GM19193 (cell line): ENCODE results near the gene NOC4L.

Experiments
- POLR2A ChIP-seq: IDR thresholded peaks from 4 replicates; pipeline ENCODE4 v1.6.1; 2011; ENCODE audit not compliant: insufficient read depth, insufficient read length; ENCODE audit errors: extremely low read depth

NOC4L gene

GRCh38 chr12:132176920-132177551 is 32.8 kb downstream of the NOC4L start:
- TF ChIP-seq POLR2A, result no peak

- TF ChIP-seq POLR2A, result no peak
Observed at GRCh38 chr12:132178316-132178715, 34.1 kb downstream of the NOC4L start.

GRCh38 chr12:132178801-132179401 is 34.6 kb downstream of the NOC4L start:
- TF ChIP-seq POLR2A, result no peak

- no peak for TF ChIP-seq POLR2A
Observed at GRCh38 chr12:132179431-132180362, 35.4 kb downstream of the NOC4L start.

- no peak for TF ChIP-seq POLR2A
Observed at GRCh38 chr12:132180648-132181546, 36.6 kb downstream of the NOC4L start.

- no peak for TF ChIP-seq POLR2A
Observed at GRCh38 chr12:132181570-132182200, 37.4 kb downstream of the NOC4L start.

GRCh38 chr12:132182206-132182710 is 38.0 kb downstream of the NOC4L start:
- TF ChIP-seq POLR2A, result no peak

- no peak for TF ChIP-seq POLR2A
Observed at GRCh38 chr12:132182711-132183365, 38.6 kb downstream of the NOC4L start.

- TF ChIP-seq POLR2A, result no peak
Observed at GRCh38 chr12:132185705-132186104, 41.4 kb downstream of the NOC4L start.

- TF ChIP-seq POLR2A, result no peak
Observed at GRCh38 chr12:132186208-132186856, 42.1 kb downstream of the NOC4L start.

- no peak for TF ChIP-seq POLR2A
Observed at GRCh38 chr12:132186857-132187620, 42.8 kb downstream of the NOC4L start.

- TF ChIP-seq POLR2A, result no peak
Observed at GRCh38 chr12:132187646-132188450, 43.6 kb downstream of the NOC4L start.

- TF ChIP-seq POLR2A, result no peak
Observed at GRCh38 chr12:132188451-132188901, 44.2 kb downstream of the NOC4L start.
